Spleen (tissue), 11 donors: ENCODE results near the gene STXBP5L. TPM values are rescaled to one million over a fixed set of nuclear protein-coding genes. Genes with fewer than 3 reads are reported as not detected.
"Not testable (repeated sequence)": the region's sequence is repeated elsewhere in the genome, so short reads cannot be mapped to it uniquely, and the experiment has no call there.

Source experiments
- DNase-seq: peaks from one replicate; pipeline ENCODE4 v3.0.0-alpha.2; 2020
- H3K27ac ChIP-seq, 8 donors: fragments of 200-600 bp; sonication (generic) in 7 of 8; 1 replicate in 4 of 8; 2 replicates in 4 of 8; pipeline versions ENCODE4 v1.5.0 to v1.8.0; 2016 to 2021; ENCODE audit warnings: inconsistent platforms in 4 of 8, mild to moderate bottlenecking in 4 of 8, moderate library complexity in 1 of 8
- H3K27me3 ChIP-seq, 7 donors: fragments of 200-600 bp; sonication (generic) in 6 of 7; replicated peaks in 1 of 7; 1 replicate in 4 of 7; 2 replicates in 3 of 7; pipeline versions ENCODE4 v1.5.0 to v1.8.0; 2016 to 2021; ENCODE audit warnings: inconsistent platforms in 3 of 7, mild to moderate bottlenecking in 1 of 7
- H3K36me3 ChIP-seq, 6 donors: fragments of 200-600 bp; sonication (generic) in 5 of 6; 1 replicate in 4 of 6; 2 replicates in 2 of 6; pipeline versions ENCODE4 v1.5.0 to v1.8.0; 2016 to 2021; ENCODE audit warnings: inconsistent platforms in 2 of 6
- H3K4me1 ChIP-seq, 6 donors: fragments of 200-600 bp; sonication (generic) in 5 of 6; 1 replicate in 3 of 6; 2 replicates in 3 of 6; pipeline versions ENCODE4 v1.5.0 to v1.8.0; 2016 to 2021; ENCODE audit warnings: inconsistent platforms in 3 of 6
- H3K4me3 ChIP-seq, 8 donors: fragments of 200-600 bp; sonication (generic) in 7 of 8; 1 replicate in 4 of 8; 2 replicates in 4 of 8; pipeline versions ENCODE4 v1.5.0 to v1.8.0; 2016 to 2021; ENCODE audit warnings: inconsistent platforms in 4 of 8, mild to moderate bottlenecking in 4 of 8, moderate library complexity in 2 of 8
- H3K9me3 ChIP-seq, 8 donors: fragments of 200-600 bp; sonication (generic) in 7 of 8; 1 replicate in 4 of 8; 2 replicates in 4 of 8; pipeline versions ENCODE4 v1.5.0 to v1.8.0; 2016 to 2021; ENCODE audit warnings: inconsistent platforms in 4 of 8
- POLR2A ChIP-seq, 3 donors: fragments of 450-650 bp; IDR thresholded peaks; one replicate each; pipeline ENCODE4 v1.5.1; 2017; ENCODE audit warnings: antibody characterized with exemption in 3 of 3, mild to moderate bottlenecking in 1 of 3
- POLR2AphosphoS5 ChIP-seq, 3 donors: sonication (generic); formaldehyde crosslinking; IDR thresholded peaks; one replicate each; pipeline ENCODE4 v1.5.1; 2017; ENCODE audit warnings: antibody characterized with exemption in 3 of 3
- WGBS, 5 donors: extraction: QIAGEN DNeasy Blood & Tissue Kit in 3 of 5; methylation state at CpG; one replicate each; pipeline versions ENCODE4 v1.1.5 to v1.1.7; 2013 to 2018; 5-methylcytosine and 5-hydroxymethylcytosine counted together
- intact Hi-C: fragments of 100-400 bp; cut with DNase I; formaldehyde crosslinking; loops from one replicate; pipeline ENCODE4 v1.15.0; 2023; ENCODE audit warnings: low total_unique reads
- polyA plus RNA-seq, 3 donors: library from polyadenylated mRNA; stranded (reverse); fragments of 200-250 nt; gene quantifications; one replicate each; pipeline ENCODE4 v1.2.1, GENCODE V29; 2013
- total RNA-seq, 7 donors: library from RNA; depleted of rRNA in 3 of 7; stranded (reverse); fragments of >200 nt in 3 of 7; fragmentation: NEBNext Ultra II Directional in 4 of 7; extraction: Animal tissue kit (Norgen Biotek cat#: 25700) in 4 of 7; gene quantifications; one replicate each; pipeline versions ENCODE4 v1.1.0 to v1.2.1, GENCODE V29; 2016 to 2021
- TF ChIP-seq, protein P1 (sequence below), 11 experiments: fragments of 200-600 bp in 7 of 11; fragments of 450-650 bp in 4 of 11; sonication (generic) in 4 of 11; IDR thresholded peaks in 8 of 11; conservative IDR thresholded peaks in 3 of 11; 1 replicate in 7 of 11; 2 replicates in 4 of 11; pipeline versions ENCODE4 v1.4.0 to v1.8.0; 2016 to 2021; ENCODE audit warnings: antibody characterized with exemption in 11 of 11, inconsistent platforms in 4 of 11, mild to moderate bottlenecking in 1 of 11
- donor health status: healthy with polysubstance abuse.
- donor health status: DM: no; HTN: no; CAD: no; lungs with moderate emphysema.
- donor health status: DM: no; HTN: no; CAD: no.
- donor health status: Bipolar disorder and iron deficiency.
- donor health status: healthy.
- donor health status: DM: no; HTN: no; CAD: no.
- donor health status: DM: yes; HTN: yes; CAD: no.

Gene STXBP5L
- total and polyA plus RNA-seq, 10 donors: 0.32 to 0.34 TPM; not detected in 8

DNA sequence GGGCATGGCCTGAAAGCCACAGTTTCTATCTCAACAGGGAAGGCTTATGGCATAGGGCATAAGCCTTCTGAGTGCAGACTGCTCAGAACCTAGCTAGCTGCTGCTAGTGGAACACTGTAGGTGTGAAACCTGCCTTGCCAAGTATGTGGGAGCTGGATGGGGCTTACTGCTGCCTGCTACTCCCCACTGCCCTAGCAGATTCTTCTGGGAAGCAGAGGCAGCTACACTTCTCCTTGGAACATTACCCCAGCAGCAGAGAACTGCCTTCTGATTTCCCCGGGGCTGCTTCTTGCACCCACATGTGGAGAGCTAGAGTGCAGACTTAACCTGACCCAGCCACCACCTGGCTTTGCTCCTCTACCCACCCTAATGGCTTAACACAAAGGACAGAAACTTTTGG, 422.1 kb downstream of the STXBP5L start:
- no peak for TF ChIP-seq POLR2A (IDR thresholded peaks at IDR 0.05)
- no peak for TF ChIP-seq POLR2AphosphoS5 (IDR thresholded peaks at IDR 0.05)
- TF ChIP-seq, protein P1, sequence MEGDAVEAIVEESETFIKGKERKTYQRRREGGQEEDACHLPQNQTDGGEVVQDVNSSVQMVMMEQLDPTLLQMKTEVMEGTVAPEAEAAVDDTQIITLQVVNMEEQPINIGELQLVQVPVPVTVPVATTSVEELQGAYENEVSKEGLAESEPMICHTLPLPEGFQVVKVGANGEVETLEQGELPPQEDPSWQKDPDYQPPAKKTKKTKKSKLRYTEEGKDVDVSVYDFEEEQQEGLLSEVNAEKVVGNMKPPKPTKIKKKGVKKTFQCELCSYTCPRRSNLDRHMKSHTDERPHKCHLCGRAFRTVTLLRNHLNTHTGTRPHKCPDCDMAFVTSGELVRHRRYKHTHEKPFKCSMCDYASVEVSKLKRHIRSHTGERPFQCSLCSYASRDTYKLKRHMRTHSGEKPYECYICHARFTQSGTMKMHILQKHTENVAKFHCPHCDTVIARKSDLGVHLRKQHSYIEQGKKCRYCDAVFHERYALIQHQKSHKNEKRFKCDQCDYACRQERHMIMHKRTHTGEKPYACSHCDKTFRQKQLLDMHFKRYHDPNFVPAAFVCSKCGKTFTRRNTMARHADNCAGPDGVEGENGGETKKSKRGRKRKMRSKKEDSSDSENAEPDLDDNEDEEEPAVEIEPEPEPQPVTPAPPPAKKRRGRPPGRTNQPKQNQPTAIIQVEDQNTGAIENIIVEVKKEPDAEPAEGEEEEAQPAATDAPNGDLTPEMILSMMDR (IDR thresholded peaks at IDR 0.05 in 8 of 11, conservative IDR thresholded peaks at IDR 0.05 in 3 of 11): no peak
- intact Hi-C loops: no loop called here
- Histone ChIP-seq H3K4me1 (no peaks in the 10 kb centered on the region), H3K27ac (no peak overlapping the region), H3K4me3 (no peak overlapping the region), H3K9me3 (peaks cover 0 to 6% (median 0%) of the 10 kb centered on the region in 8 donors), H3K27me3 (peaks cover 0 to 8% (median 0%) of the 10 kb centered on the region in 7 donors), H3K36me3 (no peaks in the 10 kb centered on the region)
- 75 to 100% (median 92%) methylated on average over 1 of the region's 1 CpG for WGBS, 5 donors
- DNase-seq: no peak

DNA sequence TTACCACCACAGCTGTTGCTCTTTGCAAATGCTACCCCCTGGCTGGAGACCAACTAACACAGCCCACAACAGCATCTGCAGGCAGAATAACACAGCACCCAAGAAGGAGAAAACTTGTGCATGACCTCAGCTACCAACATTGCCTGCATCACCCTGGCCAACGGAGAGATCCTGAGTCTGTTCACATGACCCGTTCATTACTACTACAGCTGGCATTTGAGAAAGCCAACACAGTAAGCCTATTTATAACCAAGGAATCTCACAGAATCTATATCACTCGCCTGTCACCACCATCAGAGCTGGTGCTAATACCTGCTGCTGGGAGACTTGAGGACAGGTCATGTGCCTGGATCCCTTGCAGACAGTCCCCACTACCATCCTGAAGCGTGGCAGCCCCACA, 422.6 kb downstream of the STXBP5L start:
- intact Hi-C loops: no loop called here
- WGBS, 5 donors: 72 to 87% (median 80%) methylated on average over 3 to 4 of the region's 4 CpGs
- H3K27ac ChIP-seq: no peak overlapping the region
- H3K4me1 ChIP-seq: no peaks in the 10 kb centered on the region
- H3K27me3 ChIP-seq: peaks cover 0 to 8% (median 0%) of the 10 kb centered on the region in 7 donors
- DNase-seq: no peak
- H3K4me3 ChIP-seq: no peak overlapping the region
- H3K36me3 ChIP-seq: no peaks in the 10 kb centered on the region
- no peak for TF ChIP-seq POLR2AphosphoS5 (IDR thresholded peaks at IDR 0.05)
- TF ChIP-seq, protein P1 (IDR thresholded peaks at IDR 0.05 in 8 of 11, conservative IDR thresholded peaks at IDR 0.05 in 3 of 11): no peak
- no peak for TF ChIP-seq POLR2A (IDR thresholded peaks at IDR 0.05)
- H3K9me3 ChIP-seq: peaks cover 0 to 6% (median 0%) of the 10 kb centered on the region in 8 donors

DNA sequence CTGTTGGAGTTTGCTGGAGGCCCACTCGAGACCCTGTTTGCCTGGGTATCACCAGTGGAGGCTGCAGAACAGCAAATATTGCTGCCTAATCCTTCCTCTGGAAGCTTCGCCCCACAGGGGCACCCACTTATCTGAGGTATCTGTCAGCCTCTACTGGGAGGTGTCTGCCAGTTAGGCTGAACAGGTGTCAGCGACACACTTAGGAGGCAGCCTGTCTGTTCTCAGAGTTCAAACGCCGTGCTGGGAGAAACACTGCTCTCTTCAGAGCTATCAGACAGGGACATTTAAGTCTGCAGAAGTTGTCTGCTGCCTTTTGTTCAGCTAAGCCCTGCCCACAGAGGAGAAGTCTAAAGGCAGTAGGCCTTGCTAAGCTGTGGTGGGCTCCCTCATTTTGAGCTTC, 448.0 kb downstream of the STXBP5L start:
- H3K36me3 ChIP-seq, intact Hi-C loops, DNase-seq, H3K4me3 ChIP-seq, H3K27ac ChIP-seq, H3K27me3 ChIP-seq, H3K4me1 ChIP-seq: not testable (repeated sequence)
- WGBS, 5 donors: 69 to 93% (median 87%) methylated on average over 5 of the region's 5 CpGs
- H3K9me3 ChIP-seq: peaks cover 0 to 41% (median 21%) of the 10 kb centered on the region in 8 donors

DNA sequence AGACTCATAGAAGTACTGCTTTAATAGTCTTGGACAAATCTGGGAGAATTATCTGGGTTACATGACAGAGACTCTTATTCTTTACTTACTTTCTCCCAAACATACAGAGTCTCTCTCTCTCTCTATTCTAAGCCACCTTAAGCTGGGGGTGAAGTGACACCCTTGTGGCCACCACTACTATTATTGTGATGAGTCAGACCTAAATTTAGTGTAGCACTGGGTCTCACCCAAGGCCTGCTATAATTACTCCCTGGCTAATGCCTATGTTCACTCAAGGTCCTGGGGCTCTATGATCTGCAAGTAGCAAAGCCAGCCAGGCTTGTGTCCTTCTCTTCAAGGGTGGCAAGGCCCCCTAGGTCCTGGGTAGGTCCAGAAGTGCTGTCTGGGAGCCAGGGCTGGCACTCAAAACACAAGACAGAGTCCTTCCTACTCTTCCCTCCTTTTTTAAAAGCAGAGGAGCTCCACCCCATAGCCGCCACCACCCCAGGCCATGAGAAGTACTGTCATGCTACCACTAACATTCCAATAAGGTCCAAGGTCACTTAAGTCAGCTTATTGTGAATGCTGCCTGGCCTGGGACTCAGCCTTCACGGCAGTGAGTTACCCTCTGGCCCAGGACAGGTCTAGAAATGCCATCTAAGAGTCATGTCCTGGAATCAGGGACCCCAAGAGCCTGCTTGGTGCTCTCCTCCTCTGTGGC, 454.2 kb downstream of the STXBP5L start:
- intact Hi-C loops: no loop called here
- DNase-seq: no peak
- Histone ChIP-seq H3K4me3 (no peak overlapping the region), H3K4me1 (no peaks in the 10 kb centered on the region), H3K27me3 (no peaks in the 10 kb centered on the region), H3K9me3 (peaks cover 0 to 24% (median 17%) of the 10 kb centered on the region in 8 donors), H3K36me3 (no peaks in the 10 kb centered on the region), H3K27ac (no peak overlapping the region)
- WGBS, 5 donors: 51 to 72% (median 68%) methylated on average over 2 of the region's 2 CpGs
- TF ChIP-seq POLR2A (IDR thresholded peaks at IDR 0.05) (no peak), POLR2AphosphoS5 (IDR thresholded peaks at IDR 0.05) (no peak)
- TF ChIP-seq, protein P1 (IDR thresholded peaks at IDR 0.05 in 8 of 11, conservative IDR thresholded peaks at IDR 0.05 in 3 of 11): no peak

DNA sequence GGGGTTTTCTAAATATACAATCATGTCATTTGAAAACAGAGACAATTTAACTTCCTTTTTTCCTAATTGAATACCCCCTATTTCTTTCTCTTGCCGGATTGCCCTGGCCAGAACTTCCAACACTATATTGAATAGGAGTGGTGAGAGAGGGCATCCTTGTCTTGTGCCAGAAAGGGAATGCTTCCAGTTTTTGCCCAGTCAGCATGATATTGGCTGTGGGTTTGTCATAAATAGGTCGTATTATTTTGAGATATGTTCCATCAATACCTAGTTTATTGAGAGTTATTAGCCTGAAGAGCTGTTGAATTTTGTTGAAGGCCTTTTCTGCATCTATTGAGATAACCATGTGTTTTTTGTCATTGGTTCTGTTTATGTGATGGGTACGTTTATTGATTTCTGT, 480.3 kb downstream of the STXBP5L start:
- H3K27ac ChIP-seq, H3K4me3 ChIP-seq, intact Hi-C loops, H3K36me3 ChIP-seq, DNase-seq, H3K27me3 ChIP-seq, H3K4me1 ChIP-seq: not testable (repeated sequence)
- WGBS, 5 donors: 59 to 81% (median 76%) methylated on average over 3 of the region's 3 CpGs
- H3K9me3 ChIP-seq: peaks cover 0 to 16% (median 5%) of the 10 kb centered on the region in 8 donors

DNA sequence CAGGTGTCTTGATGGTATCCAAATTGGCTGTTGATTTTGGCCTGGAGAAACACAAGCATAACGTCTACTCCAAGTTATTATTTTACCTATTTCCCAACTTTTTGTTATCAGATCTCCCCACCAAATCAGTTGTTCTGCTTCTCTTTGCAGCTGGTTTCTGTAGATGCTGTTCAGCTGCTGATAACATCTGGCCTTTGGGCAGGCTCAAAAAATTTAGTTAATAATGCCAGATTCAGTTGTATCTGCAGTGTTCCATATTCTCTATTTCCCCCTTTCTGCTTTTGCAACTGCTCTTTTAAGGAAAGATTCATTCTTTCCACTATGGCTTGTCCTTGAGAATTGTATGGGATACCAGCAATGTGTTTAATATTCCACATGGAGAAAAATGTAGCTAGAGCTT, 488.0 kb downstream of the STXBP5L start:
- H3K27ac ChIP-seq, H3K27me3 ChIP-seq, DNase-seq, H3K4me1 ChIP-seq, H3K4me3 ChIP-seq, H3K36me3 ChIP-seq, H3K9me3 ChIP-seq, intact Hi-C loops: not testable (repeated sequence)
- 47% methylated on average over 1 of the region's 1 CpG; no CpG with 5 or more reads in 4 of the 5 donors for WGBS, 5 donors

DNA sequence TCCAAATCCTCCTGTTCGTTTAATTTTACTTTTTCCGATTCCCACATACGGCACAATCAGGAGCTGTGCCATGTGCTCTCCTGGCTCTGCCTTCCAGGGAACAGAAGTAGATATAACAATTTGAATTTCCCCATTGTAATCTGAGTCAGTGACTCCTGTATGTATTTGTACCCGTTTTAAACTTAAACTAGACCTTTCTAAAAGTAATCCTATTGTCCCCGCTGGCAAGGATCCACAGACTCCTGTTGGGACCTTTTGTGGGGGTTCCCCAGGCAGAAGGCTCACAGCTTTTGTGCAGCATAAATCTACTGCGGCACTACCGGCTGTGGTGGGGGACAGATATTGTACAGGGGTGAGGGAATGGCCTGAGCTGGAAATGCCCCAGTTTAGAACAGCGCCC, 490.0 kb downstream of the STXBP5L start:
- intact Hi-C loops, H3K27ac ChIP-seq, H3K36me3 ChIP-seq, H3K4me1 ChIP-seq, DNase-seq, H3K9me3 ChIP-seq, H3K4me3 ChIP-seq, H3K27me3 ChIP-seq: not testable (repeated sequence)
- WGBS, 5 donors: 76 to 85% (median 81%) methylated on average over 8 of the region's 8 CpGs
